HepG2 (cell line): ENCODE data around the gene SEMA3F. TPM values are rescaled to one million over a fixed set of nuclear protein-coding genes. Genes with fewer than 3 reads are reported as not detected.

Experiments
- ATAC-seq: fragments of 200-7000 bp; cut with Tn5 transposase; 3 replicates; pipeline ENCODE4 v1.9.1; 2020; ENCODE audit warnings: mild to moderate bottlenecking, moderate library complexity
- BruUV-seq: library from RNA; stranded (reverse); fragments of 400-500 nt; replicated peaks from 2 replicates; lab custom pipeline; 2021; lab: Mats Ljungman, UMichigan
- CTCF ChIA-PET: fragments of 300-600 bp; formaldehyde crosslinking; extraction: SDS; loops from one replicate; lab custom pipeline; 2021; ENCODE audit warnings: low total read pairs, inconsistent platforms, low intra/inter-chr PET ratio; lab: Yijun Ruan, JAX
- POLR2A ChIA-PET: fragments of 350-600 bp; sonication (Branson Sonifier 250); formaldehyde crosslinking; loops from one replicate; lab custom pipeline; 2020; ENCODE audit warnings: antibody characterized with exemption, inconsistent platforms; lab: Yijun Ruan, JAX
- DNase-seq: peaks from one replicate; pipeline ENCODE4 v3.0.0-alpha.2; 2015; ENCODE audit warnings: low spot score
- FAIRE-seq: peaks from 3 replicates; lab custom pipeline; 2011; peaks lifted over from hg19 to GRCh38; lab: Jason Lieb, UNC
- H2AFZ ChIP-seq: one replicate; pipeline ENCODE4 v1.6.1; 2011; ENCODE audit warnings: low read length, inconsistent platforms
- H3K27ac ChIP-seq: fragments of 300-600 bp; 3 replicates; pipeline ENCODE4 v1.8.0; 2011; ENCODE audit warnings: mixed run types, mild to moderate bottlenecking, mixed read lengths, low read length, inconsistent platforms; ENCODE audit not compliant: insufficient read depth; ENCODE audit errors: extremely low read length
- H3K27me3 ChIP-seq, 2 experiments: fragments of 200-600 bp in 1 of 2; 2 replicates in 1 of 2; 3 replicates in 1 of 2; pipeline versions ENCODE4 v1.6.0 to v1.8.0; 2011; ENCODE audit warnings: low read length in 2 of 2, mild to moderate bottlenecking in 2 of 2, moderate library complexity in 2 of 2, inconsistent platforms in 1 of 2; ENCODE audit not compliant: insufficient read depth in 2 of 2, control insufficient read depth in 1 of 2
- H3K36me3 ChIP-seq, 2 experiments: fragments of 200-600 bp in 1 of 2; replicated peaks in 1 of 2; 2 replicates in 1 of 2; 3 replicates in 1 of 2; pipeline versions ENCODE4 v1.5.1 to v1.8.0; 2011; ENCODE audit warnings: low read length in 2 of 2, inconsistent platforms in 1 of 2; ENCODE audit not compliant: insufficient read depth in 2 of 2, control insufficient read depth in 1 of 2
- H3K4me1 ChIP-seq: 2 replicates; pipeline ENCODE4 v1.5.1; 2012; ENCODE audit warnings: low read length, inconsistent platforms; ENCODE audit not compliant: insufficient read depth
- H3K4me2 ChIP-seq: 2 replicates; pipeline ENCODE4 v1.6.0; 2011; ENCODE audit warnings: low read depth, low read length, inconsistent platforms
- H3K4me3 ChIP-seq, 3 experiments: fragments of 200-600 bp in 1 of 3; sonication (generic), shearing (Covaris generic) in 1 of 3; replicated peaks in 1 of 3; 2 replicates each; pipeline ENCODE4 v1.5.1; 2011 to 2016; ENCODE audit warnings: low read length in 3 of 3, inconsistent platforms in 2 of 3, low read depth in 2 of 3, mild to moderate bottlenecking in 2 of 3, control low read depth in 1 of 3, mixed read lengths in 1 of 3; ENCODE audit not compliant: insufficient read depth in 1 of 3
- H3K79me2 ChIP-seq: one replicate; pipeline ENCODE4 v1.6.1; 2011; ENCODE audit warnings: low read length, inconsistent platforms; ENCODE audit not compliant: insufficient read depth
- H3K9ac ChIP-seq: 2 replicates; pipeline ENCODE4 v1.6.0; 2011; ENCODE audit warnings: mild to moderate bottlenecking, low read depth, low read length, inconsistent platforms; ENCODE audit not compliant: insufficient read depth
- H3K9me3 ChIP-seq: 2 replicates; pipeline ENCODE4 v1.5.1; 2012; ENCODE audit warnings: mild to moderate bottlenecking, low read length
- H4K20me1 ChIP-seq: 2 replicates; pipeline ENCODE4 v1.6.0; 2011; ENCODE audit warnings: inconsistent platforms, mild to moderate bottlenecking, low read length, moderate library complexity; ENCODE audit not compliant: insufficient read depth
- HNRNPLL ChIP-seq: fragments of 200-400 bp; formaldehyde crosslinking; IDR thresholded peaks from 2 replicates; pipeline ENCODE4 v1.6.1; 2017; ENCODE audit warnings: mild to moderate bottlenecking, low read depth, low read length; ENCODE audit not compliant: poor library complexity, severe bottlenecking
- MIER3 ChIP-seq: IDR thresholded peaks from 2 replicates; pipeline ENCODE4 v1.6.1; 2016; ENCODE audit warnings: missing compliant biosample characterization, borderline replicate concordance
- NFIC ChIP-seq: IDR thresholded peaks from 2 replicates; pipeline ENCODE4 v1.6.1; 2012; ENCODE audit warnings: mild to moderate bottlenecking, low read length, inconsistent platforms
- SUZ12 ChIP-seq: fragments of 150-350 bp; IDR thresholded peaks from 2 replicates; pipeline ENCODE4 v1.6.1; 2014; ENCODE audit warnings: low read depth, low read length
- TEAD3 ChIP-seq: optimal IDR thresholded peaks from 2 replicates; pipeline ENCODE3; 2016; ENCODE audit warnings: borderline replicate concordance
- UBTF ChIP-seq: sonication (generic); formaldehyde crosslinking; IDR thresholded peaks from 2 replicates; pipeline ENCODE4 v1.4.0; 2020; ENCODE audit warnings: mild to moderate bottlenecking, missing genetic modification reagents
- ZNF256 ChIP-seq: sonication (generic); formaldehyde crosslinking; conservative IDR thresholded peaks from 2 replicates; pipeline ENCODE4 v1.4.0; 2020; ENCODE audit warnings: missing genetic modification reagents
- ZNF3 ChIP-seq: IDR thresholded peaks from 2 replicates; pipeline ENCODE4 v1.7.0; 2017; ENCODE audit warnings: inconsistent platforms
- ZNF317 ChIP-seq: sonication (generic); formaldehyde crosslinking; IDR thresholded peaks from 2 replicates; pipeline ENCODE4 v1.5.0; 2020; ENCODE audit warnings: mild to moderate bottlenecking, missing genetic modification reagents
- ZNF670 ChIP-seq: sonication (generic); formaldehyde crosslinking; IDR thresholded peaks from 2 replicates; pipeline ENCODE4 v1.8.0; 2022; ENCODE audit warnings: mild to moderate bottlenecking, missing genetic modification reagents, borderline replicate concordance
- ZNF784 ChIP-seq: sonication (generic); formaldehyde crosslinking; IDR thresholded peaks from 2 replicates; pipeline ENCODE4 v1.5.1; 2020; ENCODE audit warnings: missing genetic modification reagents, mild to moderate bottlenecking, borderline replicate concordance
- WGBS: methylation state at CpG from one replicate; pipeline ENCODE4 v1.1.6; 2017; ENCODE audit warnings: low lambda C conversion rate; 5-methylcytosine and 5-hydroxymethylcytosine counted together
- in situ Hi-C: cut with HindIII; loops from 2 replicates; pipeline ENCODE4 v1.10.0; 2017; ENCODE audit warnings: low pct_unique_long_range_greater_than_20kb; ENCODE audit not compliant: extremely low pct_ligation_motif_present
- intact Hi-C: fragments of 100-400 bp; cut with micrococcal nuclease; formaldehyde crosslinking; loops from one replicate; pipeline ENCODE4 v1.10.0; 2022; ENCODE audit not compliant: unreplicated experiment
- polyA plus RNA-seq, 8 experiments: library from polyadenylated mRNA; depleted of rRNA in 3 of 8; stranded (reverse) in 7 of 8; unstranded in 1 of 8; fragments of >200 nt; fragmentation: Illumina TruSeq in 4 of 8; extraction: Trizol in 4 of 8; gene quantifications; 2 replicates each; pipeline versions ENCODE4 v1.2.1 to v1.2.3, GENCODE V29; 2011 to 2016; ENCODE audit warnings: low read depth in 4 of 8, missing spikeins in 1 of 8, mixed read lengths in 1 of 8; ENCODE audit not compliant: insufficient read depth in 1 of 8
- total RNA-seq, 5 experiments: library from RNA; depleted of rRNA; stranded (reverse); fragments of >200 nt; fragmentation: Illumina TruSeq; extraction: Trizol; gene quantifications; 2 replicates each; pipeline ENCODE4 v1.2.3, GENCODE V29; 2016; ENCODE audit warnings: low read depth in 1 of 5
- TF ChIP-seq, protein P1 (sequence below): sonication (generic); formaldehyde crosslinking; IDR thresholded peaks from 2 replicates; pipeline ENCODE4 v1.5.0; 2020; ENCODE audit warnings: mild to moderate bottlenecking, missing genetic modification reagents, borderline replicate concordance
- TF ChIP-seq, protein P2 (sequence below), 2 experiments: sonication (generic) in 1 of 2; formaldehyde crosslinking in 1 of 2; IDR thresholded peaks; 2 replicates each; pipeline versions ENCODE4 v1.6.1 to v1.9.0; 2014 to 2022; ENCODE audit warnings: antibody characterized with exemption in 1 of 2, borderline replicate concordance in 1 of 2, inconsistent platforms in 1 of 2, low read depth in 1 of 2, missing genetic modification reagents in 1 of 2

Gene SEMA3F
- total and polyA plus RNA-seq, 2 of the 13 experiments (the other 11 are each of a cell fraction or from before 2014, with no cell fraction given): 7.6 to 17.2 TPM

- H3K4me3 ChIP-seq: peak overlapping the region; percentile 67 to 84 (median 81)
- H3K4me1 ChIP-seq: peaks cover 69% of the 10 kb centered on the region
- BruUV-seq: no TSS peak
- FAIRE-seq: no peak
- no peak overlapping the region for H2AFZ ChIP-seq
- ChIA-PET CTCF (interaction anchor here (1.1 to 3.0 kb wide), 2 partner anchors 34 kb away, joined by 4 to 22 read pairs; no protein-coding TSS in a partner anchor), POLR2A (interaction anchor here (1.1 to 3.7 kb wide), 5 partner anchors 12 to 40 kb away, joined by 3 to 23 read pairs (median 6); no protein-coding TSS in a partner anchor)
- peak overlapping the region; percentile 71 for H3K9ac ChIP-seq
- in situ Hi-C loops: no loop called here
- DNase-seq: no peak
- peaks cover 0 to 15% of the 10 kb centered on the region in 2 experiments; a peak in 2 of 5 replicates for H3K27me3 ChIP-seq
- no peaks in the 10 kb centered on the region for H3K9me3 ChIP-seq
- peaks cover 0 to 9% of the 10 kb centered on the region in 2 experiments; a peak in 1 of 5 replicates for H3K36me3 ChIP-seq
- no peaks in the 10 kb centered on the region for H4K20me1 ChIP-seq
- peaks cover 7% of the 10 kb centered on the region for H3K79me2 ChIP-seq
- no peak; the same call in 2 of the 3 replicates for ATAC-seq
- intact Hi-C loops: loop anchor here (1.0 kb wide), 1 partner anchor 34 kb away; no protein-coding TSS in a partner anchor
- 0% methylated on average over 5 of the region's 37 CpGs for WGBS
- H3K4me2 ChIP-seq: peak overlapping the region; percentile 91
- H3K27ac ChIP-seq: no peak overlapping the region
- TF ChIP-seq ZNF670 (CRISPR knock-in tag) (no peak), ZNF256 (CRISPR knock-in tag) (no peak), ZNF3 (CRISPR knock-in tag) (no peak), NFIC (no peak), ZNF784 (CRISPR knock-in tag) (no peak), TEAD3 (no peak), HNRNPLL (peak; percentile 4), ZNF317 (CRISPR knock-in tag) (no peak), SUZ12 (no peak), UBTF (peak; percentile 69; the same call in 1 of the 2 replicates), MIER3 (CRISPR knock-in tag) (no peak)
- TF ChIP-seq, protein P1, sequence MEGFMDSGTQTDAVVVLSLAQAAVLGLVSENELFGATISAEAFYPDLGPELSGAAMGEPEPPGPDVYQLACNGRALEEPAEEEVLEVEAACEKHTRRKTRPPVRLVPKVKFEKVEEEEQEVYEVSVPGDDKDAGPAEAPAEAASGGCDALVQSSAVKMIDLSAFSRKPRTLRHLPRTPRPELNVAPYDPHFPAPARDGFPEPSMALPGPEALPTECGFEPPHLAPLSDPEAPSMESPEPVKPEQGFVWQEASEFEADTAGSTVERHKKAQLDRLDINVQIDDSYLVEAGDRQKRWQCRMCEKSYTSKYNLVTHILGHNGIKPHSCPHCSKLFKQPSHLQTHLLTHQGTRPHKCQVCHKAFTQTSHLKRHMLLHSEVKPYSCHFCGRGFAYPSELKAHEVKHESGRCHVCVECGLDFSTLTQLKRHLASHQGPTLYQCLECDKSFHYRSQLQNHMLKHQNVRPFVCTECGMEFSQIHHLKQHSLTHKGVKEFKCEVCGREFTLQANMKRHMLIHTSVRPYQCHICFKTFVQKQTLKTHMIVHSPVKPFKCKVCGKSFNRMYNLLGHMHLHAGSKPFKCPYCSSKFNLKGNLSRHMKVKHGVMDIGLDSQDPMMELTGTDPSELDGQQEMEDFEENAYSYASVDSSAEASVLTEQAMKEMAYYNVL: no peak
- TF ChIP-seq, protein P2, sequence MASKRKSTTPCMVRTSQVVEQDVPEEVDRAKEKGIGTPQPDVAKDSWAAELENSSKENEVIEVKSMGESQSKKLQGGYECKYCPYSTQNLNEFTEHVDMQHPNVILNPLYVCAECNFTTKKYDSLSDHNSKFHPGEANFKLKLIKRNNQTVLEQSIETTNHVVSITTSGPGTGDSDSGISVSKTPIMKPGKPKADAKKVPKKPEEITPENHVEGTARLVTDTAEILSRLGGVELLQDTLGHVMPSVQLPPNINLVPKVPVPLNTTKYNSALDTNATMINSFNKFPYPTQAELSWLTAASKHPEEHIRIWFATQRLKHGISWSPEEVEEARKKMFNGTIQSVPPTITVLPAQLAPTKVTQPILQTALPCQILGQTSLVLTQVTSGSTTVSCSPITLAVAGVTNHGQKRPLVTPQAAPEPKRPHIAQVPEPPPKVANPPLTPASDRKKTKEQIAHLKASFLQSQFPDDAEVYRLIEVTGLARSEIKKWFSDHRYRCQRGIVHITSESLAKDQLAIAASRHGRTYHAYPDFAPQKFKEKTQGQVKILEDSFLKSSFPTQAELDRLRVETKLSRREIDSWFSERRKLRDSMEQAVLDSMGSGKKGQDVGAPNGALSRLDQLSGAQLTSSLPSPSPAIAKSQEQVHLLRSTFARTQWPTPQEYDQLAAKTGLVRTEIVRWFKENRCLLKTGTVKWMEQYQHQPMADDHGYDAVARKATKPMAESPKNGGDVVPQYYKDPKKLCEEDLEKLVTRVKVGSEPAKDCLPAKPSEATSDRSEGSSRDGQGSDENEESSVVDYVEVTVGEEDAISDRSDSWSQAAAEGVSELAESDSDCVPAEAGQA (IDR thresholded peaks at IDR 0.05; ENCODE audit: low read depth): no peak
- TF ChIP-seq, protein P2 (CRISPR knock-in tag; IDR thresholded peaks at IDR 0.05; ENCODE audit: borderline replicate concordance): no peak
Observed at GRCh38 chr3:50155491-50155878, 361 bp downstream of the SEMA3F start.
